Chondrocyte (in vitro differentiated cells): ENCODE data around the gene HRH3. TPM values are rescaled to one million over a fixed set of nuclear protein-coding genes. Genes with fewer than 3 reads are reported as not detected.

Experiments used
- DNase-seq: peaks from one replicate; pipeline ENCODE4 v3.0.0; 2021; ENCODE audit warnings: mixed read lengths, low spot score
- H3K27ac Mint-ChIP-seq: one replicate; pipeline ENCODE4 v1.8.0; 2021; ENCODE audit warnings: mild to moderate bottlenecking, moderate library complexity, mixed read lengths; ENCODE audit not compliant: unreplicated experiment
- H3K27me3 Mint-ChIP-seq: 2 replicates; pipeline ENCODE4 v1.8.0; 2021; ENCODE audit warnings: low read depth, mixed read lengths
- H3K36me3 Mint-ChIP-seq: 2 replicates; pipeline ENCODE4 v1.8.0; 2021; ENCODE audit warnings: low read depth, mixed read lengths
- H3K4me1 Mint-ChIP-seq: 2 replicates; pipeline ENCODE4 v1.8.0; 2021; ENCODE audit warnings: low read depth, mild to moderate bottlenecking, mixed read lengths
- H3K4me3 Mint-ChIP-seq: one replicate; pipeline ENCODE4 v1.8.0; 2021; ENCODE audit warnings: mild to moderate bottlenecking, moderate library complexity, mixed read lengths; ENCODE audit not compliant: unreplicated experiment
- H3K9me3 Mint-ChIP-seq: 2 replicates; pipeline ENCODE4 v1.8.0; 2021; ENCODE audit warnings: low read depth, mixed read lengths
- CTCF ChIP-seq: fragments of 200-600 bp; sonication (generic); IDR thresholded peaks from 2 replicates; pipeline ENCODE4 v1.5.0; 2021; ENCODE audit warnings: antibody characterized with exemption, mild to moderate bottlenecking, moderate library complexity
- total RNA-seq: library from RNA; stranded (reverse); gene quantifications from 3 replicates; pipeline ENCODE4 v1.2.1, GENCODE V29; 2021

The HRH3 gene
- total RNA-seq, 1 donor from 2014 or later, result not detected

GRCh38 chr20:62174021-62174804, 45.9 kb downstream of the HRH3 start:
- Mint-ChIP-seq H3K4me1 (no peaks in the 10 kb centered on the region), H3K27ac (no peak overlapping the region), H3K36me3 (peaks cover 11% of the 10 kb centered on the region), H3K4me3 (no peak overlapping the region), H3K9me3 (no peaks in the 10 kb centered on the region), H3K27me3 (no peaks in the 10 kb centered on the region)
- no peak for TF ChIP-seq CTCF
- peak; percentile 84 for DNase-seq

GRCh38 chr20:62172666-62173065, 47.4 kb downstream of the HRH3 start:
- no peaks in the 10 kb centered on the region for H3K4me1 Mint-ChIP-seq

GRCh38 chr20:62171245-62171644, 48.8 kb downstream of the HRH3 start:
- no peaks in the 10 kb centered on the region for H3K9me3 Mint-ChIP-seq
- H3K27me3 Mint-ChIP-seq, result no peaks in the 10 kb centered on the region
- peak; percentile 39 for DNase-seq
- no peak for TF ChIP-seq CTCF
- no peak overlapping the region for H3K4me3 Mint-ChIP-seq
- peaks cover 16% of the 10 kb centered on the region for H3K36me3 Mint-ChIP-seq
- no peaks in the 10 kb centered on the region for H3K4me1 Mint-ChIP-seq
- no peak overlapping the region for H3K27ac Mint-ChIP-seq

More at GRCh38 chr20:62172666-62173065, 47.4 kb downstream of the HRH3 start:
- Mint-ChIP-seq H3K9me3 (no peaks in the 10 kb centered on the region), H3K27ac (no peak overlapping the region), H3K4me3 (no peak overlapping the region), H3K36me3 (peaks cover 14% of the 10 kb centered on the region), H3K27me3 (no peaks in the 10 kb centered on the region)
- TF ChIP-seq CTCF, result no peak
- peak; percentile 59 for DNase-seq

- Mint-ChIP-seq H3K4me1 (no peaks in the 10 kb centered on the region), H3K27me3 (no peaks in the 10 kb centered on the region), H3K27ac (no peak overlapping the region), H3K9me3 (no peaks in the 10 kb centered on the region), H3K4me3 (no peak overlapping the region), H3K36me3 (peaks cover 18% of the 10 kb centered on the region)
- TF ChIP-seq CTCF, result no peak
- peak; percentile 62 for DNase-seq
Measured at GRCh38 chr20:62170536-62170935, 49.5 kb downstream of the HRH3 start.

GRCh38 chr20:62168890-62169435, 51.1 kb downstream of the HRH3 start:
- peaks cover 13% of the 10 kb centered on the region for H3K36me3 Mint-ChIP-seq
- H3K9me3 Mint-ChIP-seq, result no peaks in the 10 kb centered on the region
- no peaks in the 10 kb centered on the region for H3K27me3 Mint-ChIP-seq
- DNase-seq, result peak; percentile 89
- TF ChIP-seq CTCF, result no peak
- no peak overlapping the region for H3K4me3 Mint-ChIP-seq
- H3K27ac Mint-ChIP-seq, result no peak overlapping the region
- H3K4me1 Mint-ChIP-seq, result no peaks in the 10 kb centered on the region
